HG02678 (cell line): Measurements from ENCODE around the gene KCNMA1.

Source experiments
- ATAC-seq: cut with Tn5 transposase; IDR thresholded peaks from one replicate; pipeline ENCODE4 v1.9.1; 2021; ENCODE audit warnings: mild to moderate bottlenecking, moderate library complexity; ENCODE audit not compliant: unreplicated experiment

Gene KCNMA1

DNA sequence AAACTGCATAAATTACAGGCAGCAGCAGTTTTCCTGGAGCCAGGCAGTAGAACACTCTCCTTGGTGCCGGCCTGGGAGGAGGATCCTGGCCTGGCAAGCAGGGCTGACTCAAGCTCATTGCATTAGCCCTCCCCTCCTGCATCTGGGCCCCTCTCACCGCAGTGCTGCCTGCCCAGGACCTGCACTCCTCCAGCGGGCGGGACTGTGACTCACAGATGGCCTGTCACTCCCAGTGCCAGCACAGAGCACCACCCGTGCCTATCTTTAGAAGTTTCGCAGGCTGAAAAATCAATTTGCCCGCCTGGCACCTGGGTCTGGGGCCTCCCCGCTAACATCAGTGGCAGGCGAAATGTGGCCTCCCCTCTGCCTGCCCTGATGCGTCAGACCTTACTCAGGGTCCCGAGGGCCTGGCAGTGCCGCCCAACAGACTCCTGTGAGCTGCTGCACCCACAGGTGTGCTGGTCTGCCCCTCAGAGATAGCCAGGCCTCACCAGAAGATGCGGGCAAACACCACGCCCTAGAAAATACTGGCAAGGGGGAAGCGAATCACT lies 123.8 kb downstream of the KCNMA1 start:
- no peak for ATAC-seq

DNA sequence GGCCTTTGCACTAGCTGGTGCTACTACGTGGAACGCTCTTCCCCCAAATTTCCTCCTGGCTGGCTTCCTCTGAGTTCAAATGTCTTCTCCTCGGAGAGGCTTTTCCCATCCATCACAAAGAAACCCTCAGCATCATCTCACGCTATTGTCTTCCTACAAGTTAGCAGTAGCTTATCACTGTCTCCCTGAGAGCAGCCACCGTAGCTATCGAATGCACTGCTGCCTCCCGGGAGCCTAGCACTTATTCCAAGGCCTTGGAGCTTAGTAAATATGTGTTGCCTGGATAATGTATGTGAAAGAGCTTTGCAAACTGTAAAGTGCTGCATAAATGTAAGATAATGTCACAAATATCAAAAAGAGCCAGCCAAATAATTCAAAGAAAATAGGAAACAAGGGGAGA lies 124.4 kb downstream of the KCNMA1 start:
- ATAC-seq = no peak

DNA sequence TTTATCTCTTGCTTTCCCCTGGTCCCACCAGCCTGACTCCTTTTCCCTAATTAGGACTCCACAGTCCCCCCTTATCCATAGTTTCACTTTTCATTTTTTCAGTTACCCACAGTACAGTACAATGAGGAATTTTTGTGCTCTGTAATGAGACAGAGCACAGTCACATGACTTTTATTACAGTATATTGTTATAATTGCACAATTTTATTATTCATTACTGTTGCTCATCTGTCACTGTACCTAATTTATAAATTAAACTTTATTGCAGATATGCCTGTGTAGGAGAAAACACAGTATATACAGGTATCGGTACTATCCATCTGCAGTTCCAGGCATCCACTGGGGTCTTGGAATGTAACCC lies 125.4 kb downstream of the KCNMA1 start:
- ATAC-seq = no peak

DNA sequence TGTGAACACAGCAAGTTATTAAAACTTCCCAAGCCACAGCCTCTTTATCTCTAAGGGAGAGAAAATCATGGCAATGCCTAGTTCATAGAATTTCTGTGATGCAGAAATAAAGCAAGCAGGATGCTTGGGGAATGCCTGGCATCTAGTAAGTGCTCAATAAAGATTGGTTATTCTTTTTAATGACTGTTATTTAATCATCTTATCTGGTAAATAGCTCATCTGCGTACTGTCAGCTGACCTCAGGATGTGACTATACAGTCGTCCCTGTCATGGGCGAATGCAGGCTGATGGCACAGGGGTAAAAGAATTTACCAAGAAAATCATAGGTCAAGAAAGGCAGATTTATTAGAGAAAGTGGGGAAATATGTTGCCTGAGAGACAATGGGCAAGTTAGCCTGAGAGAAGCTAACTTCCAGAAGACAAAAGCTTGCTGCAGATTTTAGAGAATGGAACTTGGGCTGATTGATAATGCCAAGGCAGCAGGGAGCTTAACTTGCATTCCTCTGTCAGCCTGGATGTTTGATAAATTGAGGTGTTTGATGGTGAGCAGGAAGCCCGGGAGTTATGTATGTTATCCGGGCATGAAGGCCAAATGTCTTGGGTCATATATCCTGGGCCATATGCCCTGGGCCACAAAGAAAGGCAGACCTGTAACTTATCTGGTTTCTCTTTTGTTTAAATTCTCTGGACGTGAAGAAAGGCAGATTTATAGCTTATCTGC lies 126.0 kb downstream of the KCNMA1 start:
- ATAC-seq = no peak

DNA sequence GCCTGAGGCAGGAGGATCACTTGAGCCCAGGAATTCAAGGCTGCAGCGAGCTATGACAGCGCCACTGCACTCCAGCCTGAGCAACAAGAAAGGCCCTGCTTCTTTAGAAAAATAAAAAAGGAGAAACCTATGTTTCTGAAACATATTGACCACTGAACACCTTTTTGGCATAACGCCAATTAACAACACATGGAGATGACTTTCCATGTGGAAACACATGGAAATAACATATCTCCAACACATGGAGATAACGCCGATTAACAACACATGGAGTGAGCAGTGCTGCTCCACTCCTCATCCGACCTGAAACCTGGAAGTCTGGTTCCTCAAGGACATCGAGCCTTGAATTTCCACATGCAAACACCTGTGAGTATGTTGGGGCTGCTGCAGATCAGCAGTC lies 126.9 kb downstream of the KCNMA1 start:
- ATAC-seq = no peak

DNA sequence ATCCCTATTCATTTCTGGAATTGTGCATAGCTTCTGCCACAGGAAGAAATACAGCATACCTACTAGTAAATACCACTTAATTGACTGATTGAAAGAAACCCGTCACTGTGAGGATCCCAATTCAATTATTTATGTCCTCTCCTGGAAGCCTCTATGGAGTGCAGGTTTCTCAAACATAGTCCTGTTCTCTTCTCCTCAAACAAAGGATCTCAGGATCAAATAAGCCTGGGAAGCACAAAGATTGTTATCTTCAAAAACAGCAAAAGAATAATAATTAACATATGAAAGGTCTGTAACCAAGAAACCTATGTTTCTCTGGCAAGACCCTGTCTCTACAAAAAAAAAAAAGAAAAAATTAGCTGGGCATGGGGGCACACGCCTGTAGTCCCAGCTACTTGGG lies 127.3 kb downstream of the KCNMA1 start:
- ATAC-seq = no peak

DNA sequence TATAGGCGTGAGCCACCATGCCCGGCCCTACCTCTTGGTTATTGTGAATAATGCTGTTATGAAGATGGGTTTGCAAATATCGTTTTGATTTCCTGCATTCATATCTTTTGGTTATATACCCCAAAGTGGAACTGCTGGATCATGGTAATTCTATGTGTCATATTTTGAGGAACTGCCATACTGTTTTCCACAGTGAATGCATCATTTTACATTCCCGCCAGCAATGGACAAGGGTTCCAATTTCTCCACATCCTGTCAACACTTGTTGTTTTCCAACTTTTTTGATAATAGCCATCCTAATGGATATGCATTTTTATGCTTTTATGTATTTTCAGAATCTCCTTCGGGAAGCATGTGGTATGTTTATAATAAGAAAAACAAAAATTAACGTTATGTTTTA lies 128.2 kb downstream of the KCNMA1 start:
- ATAC-seq = no peak

DNA sequence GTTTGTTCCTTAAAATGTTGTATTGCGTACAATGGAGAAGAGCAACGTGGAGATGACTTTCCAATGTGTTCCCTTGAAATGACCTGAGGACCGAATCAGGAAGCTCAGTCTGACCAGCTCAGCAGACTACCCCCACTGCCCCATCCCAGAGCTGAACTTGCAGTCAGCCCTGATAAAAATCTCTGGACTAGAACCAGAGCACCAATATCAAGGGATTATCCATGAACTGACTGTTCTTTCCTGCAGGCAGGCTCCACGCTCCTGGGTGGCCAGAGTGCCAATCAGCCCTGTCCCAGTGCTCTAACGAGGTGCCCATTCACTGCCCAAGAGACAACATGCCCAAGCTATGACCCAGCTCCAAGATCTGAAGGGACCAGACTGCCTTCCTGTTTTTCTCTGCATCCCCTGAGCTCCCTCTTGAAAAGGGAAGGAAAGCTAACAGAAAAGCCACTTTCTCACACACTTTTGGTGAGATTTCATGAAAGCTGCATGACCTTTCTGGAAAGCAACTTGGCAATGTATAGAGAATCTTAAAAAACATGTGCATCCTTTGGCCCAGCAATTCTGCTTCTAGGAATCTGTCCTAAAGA lies 130.2 kb downstream of the KCNMA1 start:
- ATAC-seq = no peak

DNA sequence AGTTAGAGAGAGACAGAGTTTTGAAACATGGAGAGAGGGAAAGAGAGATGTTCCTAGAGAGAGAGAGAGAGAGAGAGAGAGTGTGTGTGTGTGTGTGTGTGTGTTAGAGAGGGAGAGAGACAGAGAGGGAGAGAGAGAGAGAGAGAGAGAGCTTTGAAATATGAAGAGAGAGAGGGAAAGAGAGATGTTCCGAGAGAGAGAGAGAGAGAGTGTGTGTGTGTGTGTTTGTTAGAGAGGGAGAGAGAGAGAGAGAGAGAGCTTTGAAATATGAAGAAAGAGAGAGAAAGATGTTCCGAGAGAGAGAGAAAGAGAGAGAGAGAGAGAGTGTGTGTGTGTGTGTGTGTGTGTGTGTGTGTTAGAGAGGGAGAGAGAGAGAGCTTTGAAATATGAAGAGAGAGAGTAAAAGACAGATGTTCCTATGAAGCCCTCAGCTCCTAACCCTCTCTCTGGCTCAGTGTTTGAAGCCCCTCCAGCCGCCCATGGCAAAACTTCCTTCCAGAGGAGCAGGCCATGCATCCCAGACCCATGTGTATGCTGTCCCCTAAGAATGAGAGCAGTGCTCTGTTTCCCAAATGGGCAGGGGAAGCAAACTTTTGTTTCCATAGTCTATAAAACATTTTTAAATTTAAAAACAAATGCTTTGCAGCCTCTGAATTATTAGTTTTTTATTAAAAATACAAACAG lies 130.9 kb downstream of the KCNMA1 start:
- no peak for ATAC-seq

DNA sequence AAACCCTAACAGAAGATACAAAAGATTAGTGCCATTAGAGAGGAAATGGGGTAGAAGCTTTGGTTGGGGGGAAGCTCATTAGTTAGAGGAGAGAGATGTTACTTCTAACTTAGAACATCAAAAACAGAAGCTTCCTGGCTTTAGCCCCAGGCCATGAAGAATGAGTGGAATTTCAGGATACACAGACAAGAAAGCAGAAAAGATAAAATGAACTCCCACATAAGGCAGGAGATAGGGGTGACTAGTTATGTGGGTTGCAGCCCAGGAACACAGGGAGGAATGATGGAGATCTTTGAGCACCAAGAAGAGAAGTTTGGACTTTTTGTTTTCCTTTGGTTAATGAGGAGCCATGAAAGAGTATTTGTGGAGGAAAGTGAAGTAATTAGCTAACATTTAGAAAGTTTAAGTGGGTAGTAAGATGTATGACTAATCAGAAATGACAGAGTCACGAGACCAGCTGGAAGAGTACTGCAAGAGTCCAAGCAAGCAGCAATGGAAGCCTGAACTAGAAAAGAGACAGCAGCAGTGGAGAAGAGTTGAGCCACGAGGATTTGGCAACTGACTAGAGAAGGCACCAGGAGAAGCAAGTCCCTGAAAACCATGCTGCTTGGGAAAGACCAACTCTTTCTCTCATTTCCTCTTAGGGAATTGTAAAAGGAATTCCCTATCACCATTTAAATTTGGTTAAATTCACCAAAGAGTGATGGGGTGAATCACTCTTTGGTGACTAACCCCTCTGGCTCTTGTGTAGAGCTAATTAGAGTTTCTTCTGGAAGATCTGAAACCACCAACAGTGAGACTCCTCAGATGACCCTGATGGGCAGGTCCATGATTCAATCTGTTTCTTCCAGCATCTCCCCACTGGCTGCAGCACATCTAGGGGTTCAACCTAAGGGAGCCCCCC lies 131.9 kb downstream of the KCNMA1 start:
- no peak for ATAC-seq

DNA sequence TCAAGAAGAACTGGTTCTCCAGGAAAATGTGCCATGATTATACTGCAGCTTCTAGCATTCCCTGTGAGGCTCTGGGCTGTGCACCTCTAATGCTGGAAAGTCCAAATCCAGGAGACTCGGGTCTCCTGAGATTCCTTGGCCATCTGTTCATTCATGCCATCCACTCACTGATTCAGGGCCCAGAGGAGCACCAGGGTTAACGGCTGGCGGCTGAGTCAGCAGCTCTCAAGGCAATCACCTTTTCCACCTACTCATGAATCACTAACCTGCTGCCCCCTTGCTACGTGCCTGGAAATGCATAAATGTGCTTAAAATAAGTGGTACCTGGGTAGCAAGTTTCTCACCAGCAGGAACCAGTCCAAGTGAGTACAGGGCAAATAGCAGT lies 132.7 kb downstream of the KCNMA1 start:
- no peak for ATAC-seq

DNA sequence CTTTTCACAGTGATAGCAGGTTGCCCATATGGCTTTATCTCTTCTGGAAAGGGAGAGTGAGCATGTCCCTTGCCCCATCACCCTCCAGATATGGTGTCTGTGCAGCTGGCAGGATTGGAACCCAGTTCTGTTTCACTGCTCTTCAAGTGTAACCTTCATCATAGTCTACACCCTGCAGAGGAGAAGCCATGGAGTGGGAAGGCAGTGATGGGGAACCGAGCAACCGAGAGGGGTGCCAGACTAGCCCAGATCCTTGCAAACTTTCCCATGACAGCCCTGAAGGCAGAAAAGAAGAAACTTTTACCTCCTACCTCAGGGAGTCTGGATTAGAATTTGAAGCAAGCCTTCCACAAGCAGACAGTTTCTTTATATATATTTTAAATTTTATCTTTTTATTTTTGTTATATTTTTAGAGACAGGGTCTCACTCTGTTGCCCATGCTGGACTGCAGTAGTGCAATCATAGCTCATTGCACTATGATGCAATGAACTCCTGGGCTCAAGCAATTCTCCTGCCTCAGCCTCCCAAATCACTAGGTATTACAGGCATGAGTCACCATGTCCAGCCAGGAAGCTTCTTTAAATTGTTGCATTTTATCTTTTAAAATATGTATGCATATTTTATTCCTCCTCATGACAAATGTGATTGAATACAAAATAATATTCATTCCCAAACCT lies 133.3 kb downstream of the KCNMA1 start:
- ATAC-seq = no peak

DNA sequence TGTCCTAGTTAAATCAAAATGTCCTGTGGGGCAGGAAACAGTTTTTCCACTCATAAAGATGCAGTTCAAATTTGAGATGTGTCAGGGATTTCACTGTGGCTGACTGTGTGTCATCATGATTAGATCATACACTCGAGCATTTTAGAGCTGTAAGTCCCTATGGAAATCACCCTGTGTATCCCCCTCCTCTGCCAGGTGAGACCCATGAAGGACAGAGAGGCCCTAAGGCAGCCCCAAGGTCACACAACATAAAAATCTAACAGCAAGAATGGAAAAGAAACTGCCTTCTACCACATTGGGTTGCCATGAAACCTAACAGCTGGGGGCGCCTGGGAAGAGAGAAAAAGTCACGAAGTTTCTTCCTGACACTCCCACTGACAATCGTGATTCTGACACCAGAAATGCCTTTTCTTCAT lies 135.8 kb downstream of the KCNMA1 start:
- ATAC-seq = no peak

DNA sequence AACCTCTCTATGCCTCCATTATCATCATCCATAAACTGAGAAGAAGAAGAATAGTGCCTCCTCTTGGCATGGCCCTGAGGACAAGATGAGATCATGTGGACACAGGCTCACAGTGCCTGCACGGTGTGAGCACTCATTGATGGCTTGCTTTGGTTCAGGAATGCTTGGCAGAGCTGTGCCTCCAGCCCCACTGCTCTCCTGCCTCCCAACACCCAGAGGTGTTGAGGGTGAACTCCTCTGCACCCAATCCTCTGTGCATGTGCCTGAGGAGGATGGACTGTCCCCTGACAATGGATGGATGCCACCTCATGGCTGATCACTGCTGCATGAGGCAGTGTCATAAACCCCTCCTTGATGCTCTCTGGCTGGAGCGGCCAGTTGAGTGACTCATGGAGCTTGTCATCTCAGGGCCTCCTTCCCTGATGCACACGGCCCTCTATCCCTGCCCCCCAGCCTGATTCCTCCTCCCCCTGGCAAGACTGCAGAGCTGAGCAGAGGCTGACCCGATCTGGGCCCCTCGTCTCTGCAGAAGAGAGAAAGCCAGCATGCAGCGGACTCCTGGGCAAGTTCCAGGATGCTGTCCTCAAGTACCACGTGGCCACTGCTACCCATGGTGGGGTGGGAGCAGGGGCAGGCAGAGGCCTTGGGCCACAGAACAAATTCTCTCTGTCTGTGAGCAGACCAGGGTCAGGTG lies 136.3 kb downstream of the KCNMA1 start:
- ATAC-seq = no peak

DNA sequence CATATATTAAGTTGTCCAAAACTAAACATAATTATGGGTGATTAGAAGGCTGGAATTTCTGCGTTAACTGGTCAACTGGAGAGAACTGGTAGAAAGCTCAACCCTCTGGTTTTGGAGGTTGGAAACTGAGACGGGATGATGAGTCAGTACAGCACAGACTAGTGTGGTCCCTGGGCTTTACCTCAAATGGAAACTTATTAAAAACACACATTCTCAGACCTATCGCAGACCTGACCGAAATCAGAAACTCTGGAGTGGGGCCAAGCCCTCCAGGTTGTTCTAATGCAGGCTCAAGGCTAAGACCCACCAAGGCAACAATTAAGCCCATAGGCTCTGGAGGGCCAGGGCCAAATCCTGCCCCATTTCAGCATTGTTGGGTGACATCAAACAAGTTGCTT lies 136.9 kb downstream of the KCNMA1 start:
- ATAC-seq = no peak

DNA sequence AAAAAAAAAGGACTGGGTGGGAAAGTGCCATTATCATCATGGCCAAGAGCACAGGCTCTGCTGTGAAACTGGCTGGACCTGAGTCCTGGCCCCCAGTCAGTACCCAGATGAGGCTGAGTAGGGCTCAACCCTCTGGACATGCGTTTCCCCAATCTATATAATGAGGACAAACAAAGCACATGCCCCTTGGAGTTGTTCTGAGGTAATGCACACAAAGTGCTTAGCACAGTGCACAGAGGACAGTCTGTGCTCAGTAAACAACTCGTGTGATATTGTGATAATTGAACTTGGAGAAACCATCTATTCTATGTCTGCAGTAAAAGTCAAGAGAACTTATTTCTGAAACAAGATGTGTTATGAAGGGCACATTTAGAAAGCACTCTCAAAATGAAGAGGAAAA lies 138.8 kb downstream of the KCNMA1 start:
- no peak for ATAC-seq

DNA sequence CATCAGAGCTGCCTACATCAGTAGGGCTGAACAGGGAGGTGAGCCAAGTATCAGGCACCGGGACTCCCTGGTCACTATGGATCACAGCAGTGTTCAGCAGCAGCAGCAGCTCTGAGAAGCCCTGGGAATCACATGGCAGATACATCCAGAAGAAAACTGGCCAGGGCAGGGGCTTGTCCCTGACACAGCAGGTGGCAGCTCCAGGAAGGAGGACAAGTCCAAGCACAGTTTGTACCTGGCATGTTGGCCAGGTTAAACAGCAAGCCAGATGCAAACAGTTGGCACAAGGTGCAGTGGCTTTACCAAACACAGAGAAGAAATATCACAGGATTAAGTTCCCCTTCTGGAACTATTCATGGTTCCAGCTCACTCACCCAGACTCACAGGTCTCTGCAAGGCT lies 139.4 kb downstream of the KCNMA1 start:
- no peak for ATAC-seq

DNA sequence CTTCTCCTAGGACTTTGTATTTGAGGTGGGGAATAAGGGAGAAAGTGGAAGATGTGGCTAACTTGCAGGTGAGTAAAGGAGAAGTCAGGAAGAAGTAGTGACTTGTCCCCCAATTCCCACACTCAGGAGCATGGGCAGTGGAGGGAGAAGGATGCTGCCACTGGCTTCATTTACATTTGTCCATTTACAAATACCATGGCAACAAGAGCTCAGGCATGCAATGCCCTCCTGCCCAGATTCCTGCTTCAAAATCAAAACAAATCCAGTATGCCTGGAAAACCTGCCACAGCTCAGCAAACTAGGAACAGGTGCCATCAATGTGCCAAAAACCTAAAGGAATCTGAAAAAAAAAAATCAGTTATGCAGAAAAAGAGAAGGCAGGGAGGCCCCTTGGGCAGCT lies 139.9 kb downstream of the KCNMA1 start:
- no peak for ATAC-seq

DNA sequence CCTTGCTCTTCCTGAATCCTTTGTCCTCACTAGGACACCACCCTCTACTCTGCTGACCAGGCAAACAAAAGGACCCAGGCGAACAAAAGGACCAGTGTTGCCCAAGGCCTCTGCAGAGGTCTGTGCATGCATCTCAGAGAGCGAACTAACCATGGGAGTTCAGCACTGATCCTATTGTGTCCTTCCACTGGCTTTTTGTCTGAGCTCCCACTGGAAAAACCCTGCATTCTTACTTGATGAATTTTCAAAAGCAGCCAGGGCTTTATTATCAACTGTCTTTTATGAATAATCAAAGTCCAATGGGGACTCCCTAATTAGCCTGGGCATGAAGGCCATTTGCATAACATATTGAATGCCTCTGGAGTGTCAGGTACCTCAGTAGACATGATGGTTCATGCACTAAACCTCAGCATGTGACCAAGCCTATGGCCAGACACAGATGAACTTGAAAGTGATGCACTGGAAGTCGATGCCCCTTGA lies 140.6 kb downstream of the KCNMA1 start:
- no peak for ATAC-seq
